Measurements from ENCODE around the gene PPRC1. TPM values are rescaled to one million over a fixed set of nuclear protein-coding genes. Genes with fewer than 3 reads are reported as not detected.
A peak's percentile ranks its signal among the peaks of the same experiment; 100 is the strongest.

PPRC1 gene
- total RNA-seq, 1 donor from 2014 or later = 42.9 TPM

DNA sequence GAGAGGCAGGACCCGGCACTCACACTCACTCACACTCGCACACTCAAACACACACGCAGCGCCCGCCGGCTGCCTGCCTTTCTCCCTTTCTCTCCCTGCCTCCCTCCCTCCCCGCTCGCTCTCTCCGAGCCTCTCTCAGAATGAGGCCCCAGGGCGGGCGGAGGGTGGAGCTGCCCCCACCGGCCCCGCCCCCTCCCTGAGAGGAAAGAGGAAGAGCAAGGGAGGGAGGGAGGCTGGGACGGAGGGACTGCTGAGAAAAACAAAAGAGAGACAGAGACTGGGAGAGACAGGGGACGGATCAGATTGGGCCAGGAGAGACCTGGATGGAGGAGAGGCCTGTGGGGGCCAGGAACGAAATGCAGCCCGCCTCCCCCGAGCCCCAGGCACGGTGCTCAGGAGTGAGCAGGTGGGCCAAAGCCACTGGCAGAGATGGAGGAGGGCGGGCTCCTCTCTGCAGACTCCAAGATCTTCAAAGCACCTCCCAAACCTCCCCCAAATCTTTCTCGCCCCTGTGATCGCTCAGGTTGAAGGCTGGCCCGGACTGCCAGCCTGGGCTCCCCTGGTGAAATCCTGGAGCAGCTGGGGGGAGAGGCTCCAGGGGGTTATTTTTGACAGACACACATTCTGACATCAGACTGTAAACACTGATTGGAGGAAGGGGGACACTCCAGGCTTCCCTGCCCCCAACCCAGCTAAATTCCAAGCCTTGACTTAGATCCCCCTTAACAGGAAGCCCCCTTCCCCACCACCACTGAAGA is 17.8 kb upstream of the PPRC1 start:
- Mint-ChIP-seq H3K27me3 (ENCODE audit: low read depth) (no peaks in the 10 kb centered on the region), H3K4me1 (ENCODE audit: low read depth) (peaks cover 67% of the 10 kb centered on the region), H3K36me3 (ENCODE audit: low read depth) (peaks cover 6% of the 10 kb centered on the region), H3K4me3 (ENCODE audit: unreplicated experiment) (peak overlapping the region; percentile 86), H3K27ac (ENCODE audit: unreplicated experiment) (peak overlapping the region; percentile 99), H3K9me3 (ENCODE audit: low read depth) (no peaks in the 10 kb centered on the region)
- TF ChIP-seq, protein P1, sequence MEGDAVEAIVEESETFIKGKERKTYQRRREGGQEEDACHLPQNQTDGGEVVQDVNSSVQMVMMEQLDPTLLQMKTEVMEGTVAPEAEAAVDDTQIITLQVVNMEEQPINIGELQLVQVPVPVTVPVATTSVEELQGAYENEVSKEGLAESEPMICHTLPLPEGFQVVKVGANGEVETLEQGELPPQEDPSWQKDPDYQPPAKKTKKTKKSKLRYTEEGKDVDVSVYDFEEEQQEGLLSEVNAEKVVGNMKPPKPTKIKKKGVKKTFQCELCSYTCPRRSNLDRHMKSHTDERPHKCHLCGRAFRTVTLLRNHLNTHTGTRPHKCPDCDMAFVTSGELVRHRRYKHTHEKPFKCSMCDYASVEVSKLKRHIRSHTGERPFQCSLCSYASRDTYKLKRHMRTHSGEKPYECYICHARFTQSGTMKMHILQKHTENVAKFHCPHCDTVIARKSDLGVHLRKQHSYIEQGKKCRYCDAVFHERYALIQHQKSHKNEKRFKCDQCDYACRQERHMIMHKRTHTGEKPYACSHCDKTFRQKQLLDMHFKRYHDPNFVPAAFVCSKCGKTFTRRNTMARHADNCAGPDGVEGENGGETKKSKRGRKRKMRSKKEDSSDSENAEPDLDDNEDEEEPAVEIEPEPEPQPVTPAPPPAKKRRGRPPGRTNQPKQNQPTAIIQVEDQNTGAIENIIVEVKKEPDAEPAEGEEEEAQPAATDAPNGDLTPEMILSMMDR (IDR thresholded peaks at IDR 0.05) = no peak
- no peak for DNase-seq (ENCODE audit: low spot score)

DNA sequence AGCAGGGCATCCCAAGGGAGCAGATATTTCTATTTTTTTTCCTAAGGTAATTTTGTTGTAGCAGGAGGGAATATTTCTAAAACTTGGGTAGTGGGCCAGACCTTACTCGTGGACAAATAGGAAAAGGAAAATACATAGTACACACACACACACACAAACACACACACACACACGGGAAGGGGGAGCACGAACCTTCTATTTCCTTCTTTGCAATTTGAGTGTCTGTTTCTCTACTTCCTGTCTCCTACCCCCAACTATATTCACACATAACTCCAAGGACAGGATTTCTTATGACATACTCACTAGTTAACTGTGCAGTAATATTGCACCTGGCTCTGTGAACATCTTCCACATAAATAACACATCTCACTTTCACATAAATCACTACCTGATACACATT is 17.1 kb upstream of the PPRC1 start:
- no peak for DNase-seq (ENCODE audit: low spot score)
- Mint-ChIP-seq H3K27me3 (ENCODE audit: low read depth) (no peaks in the 10 kb centered on the region), H3K36me3 (ENCODE audit: low read depth) (peaks cover 3% of the 10 kb centered on the region), H3K27ac (ENCODE audit: unreplicated experiment) (peak overlapping the region; percentile 99), H3K4me3 (ENCODE audit: unreplicated experiment) (peak overlapping the region; percentile 86), H3K9me3 (ENCODE audit: low read depth) (no peaks in the 10 kb centered on the region), H3K4me1 (ENCODE audit: low read depth) (peaks cover 67% of the 10 kb centered on the region)
- TF ChIP-seq, protein P1 (IDR thresholded peaks at IDR 0.05) = no peak

DNA sequence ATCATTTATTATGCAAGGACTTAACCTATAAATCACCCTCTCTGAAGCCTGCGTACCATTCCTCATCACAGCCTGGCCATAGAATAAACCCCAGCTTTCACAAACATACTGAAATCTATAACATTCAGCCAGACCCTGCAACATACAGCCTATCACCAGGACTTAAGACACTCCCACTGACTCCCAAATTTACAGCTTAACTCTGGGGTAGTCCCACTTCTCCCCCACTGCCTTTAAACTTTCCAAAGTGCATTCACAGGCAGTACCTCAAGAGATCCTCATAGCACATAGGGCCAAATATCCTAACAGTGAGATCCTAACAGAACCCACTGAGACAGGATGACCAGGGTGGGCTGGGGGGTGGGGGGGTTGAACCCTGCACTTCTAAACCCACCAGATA is 16.2 kb upstream of the PPRC1 start:
- H3K4me3 Mint-ChIP-seq (ENCODE audit: unreplicated experiment) = peak overlapping the region; percentile 81
- H3K27me3 Mint-ChIP-seq (ENCODE audit: low read depth) = no peaks in the 10 kb centered on the region

DNA sequence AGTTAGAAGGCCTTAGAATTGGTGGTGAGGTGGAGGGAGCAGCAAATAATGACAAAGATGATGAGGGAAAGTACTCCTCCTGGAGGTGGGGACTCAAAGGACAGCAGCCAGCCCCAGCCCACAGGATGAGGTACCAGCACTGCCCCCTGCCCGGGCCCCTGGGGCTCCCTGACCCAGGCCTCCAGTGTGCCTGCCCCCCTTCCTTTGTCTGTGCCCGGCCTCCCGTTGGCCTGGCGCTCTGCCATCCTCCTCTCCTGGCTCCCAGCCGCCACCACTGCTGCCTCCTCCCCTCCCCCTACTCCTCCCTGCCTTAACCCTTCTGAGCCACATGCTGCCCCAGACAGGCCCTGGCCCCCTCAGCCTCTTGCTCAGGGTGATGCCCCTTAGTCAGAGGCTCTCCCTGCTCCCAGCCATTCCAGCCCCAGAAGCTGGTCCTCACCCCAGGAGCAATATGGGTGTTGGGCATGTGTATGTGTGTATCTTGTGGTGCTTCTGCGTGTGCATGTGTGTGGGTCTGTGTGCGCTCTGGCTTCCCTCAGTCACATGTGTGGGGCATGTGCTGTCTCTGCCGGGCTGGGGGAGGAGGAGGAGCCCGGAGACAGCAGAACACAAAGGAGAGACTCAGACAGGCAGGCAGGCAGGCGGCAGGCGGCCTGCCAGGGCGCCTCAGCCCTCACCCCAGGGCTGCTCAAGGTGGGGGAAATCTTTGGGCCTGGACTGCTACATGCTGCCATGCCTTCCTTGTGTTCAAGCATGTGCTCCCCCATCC is 15.3 kb upstream of the PPRC1 start:
- Mint-ChIP-seq H3K4me1 (ENCODE audit: low read depth) (peaks cover 73% of the 10 kb centered on the region), H3K36me3 (ENCODE audit: low read depth) (no peaks in the 10 kb centered on the region), H3K27me3 (ENCODE audit: low read depth) (no peaks in the 10 kb centered on the region), H3K27ac (ENCODE audit: unreplicated experiment) (peak overlapping the region; percentile 99), H3K4me3 (ENCODE audit: unreplicated experiment) (peak overlapping the region; percentile 81), H3K9me3 (ENCODE audit: low read depth) (no peaks in the 10 kb centered on the region)
- peak; percentile 95 for DNase-seq (ENCODE audit: low spot score)
- TF ChIP-seq, protein P1 (IDR thresholded peaks at IDR 0.05) = peak; percentile 71

More for the DNA sequence above, 16.2 kb upstream of the PPRC1 start:
- peak overlapping the region; percentile 99 for H3K27ac Mint-ChIP-seq (ENCODE audit: unreplicated experiment)
- H3K9me3 Mint-ChIP-seq (ENCODE audit: low read depth) = no peaks in the 10 kb centered on the region
- DNase-seq (ENCODE audit: low spot score) = no peak
- TF ChIP-seq, protein P1 (IDR thresholded peaks at IDR 0.05) = no peak
- H3K36me3 Mint-ChIP-seq (ENCODE audit: low read depth) = no peaks in the 10 kb centered on the region
- peaks cover 76% of the 10 kb centered on the region for H3K4me1 Mint-ChIP-seq (ENCODE audit: low read depth)

DNA sequence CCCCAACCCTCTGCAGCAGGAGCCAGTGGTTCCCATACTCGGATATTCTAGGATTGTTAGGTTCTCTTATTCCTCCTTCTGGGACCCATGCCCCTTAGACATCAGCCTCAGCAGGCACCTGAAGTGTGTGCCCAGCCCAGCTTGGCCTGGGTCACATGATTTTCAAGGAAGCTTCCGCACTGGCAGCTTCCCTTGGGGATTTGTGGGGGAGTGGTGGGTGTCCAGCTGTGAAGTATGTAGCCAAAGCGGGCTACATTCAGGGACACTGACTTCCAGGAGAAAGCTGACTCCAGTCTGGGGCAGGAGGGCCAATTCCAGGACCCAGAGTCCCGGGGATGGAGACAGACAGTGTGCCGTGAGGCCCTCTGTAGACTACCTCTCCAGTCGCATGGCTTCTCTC is 14.0 kb upstream of the PPRC1 start:
- Mint-ChIP-seq H3K4me3 (ENCODE audit: unreplicated experiment) (peak overlapping the region; percentile 81), H3K36me3 (ENCODE audit: low read depth) (no peaks in the 10 kb centered on the region), H3K27me3 (ENCODE audit: low read depth) (no peaks in the 10 kb centered on the region), H3K9me3 (ENCODE audit: low read depth) (no peaks in the 10 kb centered on the region), H3K27ac (ENCODE audit: unreplicated experiment) (peak overlapping the region; percentile 99), H3K4me1 (ENCODE audit: low read depth) (peaks cover 60% of the 10 kb centered on the region)
- TF ChIP-seq, protein P1 (IDR thresholded peaks at IDR 0.05) = no peak
- no peak for DNase-seq (ENCODE audit: low spot score)

All from chondrocyte (in vitro differentiated cells).